Omental fat pad (tissue), 4 donors: ENCODE results near the gene UBE3D. TPM values are rescaled to one million over a fixed set of nuclear protein-coding genes. Genes with fewer than 3 reads are reported as not detected.

Source experiments
- ATAC-seq: fragments of 150-250 bp; one replicate; pipeline ENCODE4 v1.9.1; 2016; ENCODE audit warnings: mild to moderate bottlenecking, moderate library complexity; ENCODE audit not compliant: low FRiP score
- DNase-seq: peaks from one replicate; pipeline ENCODE4 v3.0.0-alpha.2; 2019; ENCODE audit warnings: low spot score
- CTCF ChIP-seq, 3 donors: fragments of 450-650 bp; IDR thresholded peaks; one replicate each; pipeline ENCODE4 v1.5.1; 2016 to 2017; ENCODE audit warnings: antibody characterized with exemption in 3 of 3, mild to moderate bottlenecking in 3 of 3, moderate library complexity in 2 of 3
- total RNA-seq, 4 donors: library from RNA; depleted of rRNA; stranded (reverse); fragments of >200 nt; gene quantifications; one replicate each; pipeline ENCODE4 v1.1.0, GENCODE V29; 2016

The UBE3D gene
- total RNA-seq, 4 donors from 2014 or later, result 6.1 to 17.5 (median 7.5) TPM

GRCh38 chr6:82980086-82980485 is 85.6 kb downstream of the UBE3D start:
- no peak for ATAC-seq
- no peak for TF ChIP-seq CTCF (IDR thresholded peaks at IDR 0.05)

GRCh38 chr6:82979657-82980056 is 86.0 kb downstream of the UBE3D start:
- ATAC-seq (no peak), DNase-seq (no peak)
- TF ChIP-seq CTCF (IDR thresholded peaks at IDR 0.05), result no peak

More at GRCh38 chr6:82980086-82980485, 85.6 kb downstream of the UBE3D start:
- DNase-seq, result no peak

GRCh38 chr6:82978362-82978945 is 87.2 kb downstream of the UBE3D start:
- TF ChIP-seq CTCF (IDR thresholded peaks at IDR 0.05), result no peak
- ATAC-seq (no peak), DNase-seq (no peak)

GRCh38 chr6:82976179-82976578 is 89.5 kb downstream of the UBE3D start:
- ATAC-seq (no peak), DNase-seq (no peak)

GRCh38 chr6:82971877-82972460 is 93.7 kb downstream of the UBE3D start:
- TF ChIP-seq CTCF (IDR thresholded peaks at IDR 0.05), result no peak
- DNase-seq, result no peak
- ATAC-seq, result no peak

More at GRCh38 chr6:82976179-82976578, 89.5 kb downstream of the UBE3D start:
- TF ChIP-seq CTCF (IDR thresholded peaks at IDR 0.05), result no peak

GRCh38 chr6:82970839-82971238 is 94.8 kb downstream of the UBE3D start:
- no peak for TF ChIP-seq CTCF (IDR thresholded peaks at IDR 0.05)
- ATAC-seq, result no peak

GRCh38 chr6:82968708-82969107 is 96.9 kb downstream of the UBE3D start:
- TF ChIP-seq CTCF (IDR thresholded peaks at IDR 0.05), result no peak
- DNase-seq (no peak), ATAC-seq (no peak)

More at GRCh38 chr6:82970839-82971238, 94.8 kb downstream of the UBE3D start:
- no peak for DNase-seq
